ENCODE measurements around the gene GIMAP8. TPM values are rescaled to one million over a fixed set of nuclear protein-coding genes. Genes with fewer than 3 reads are reported as not detected.
"Not testable (repeated sequence)": the region's sequence is repeated elsewhere in the genome, so short reads cannot be mapped to it uniquely, and the experiment has no call there.

GIMAP8 gene
- total RNA-seq, 1 donor from 2014 or later: 7.0 TPM

DNA sequence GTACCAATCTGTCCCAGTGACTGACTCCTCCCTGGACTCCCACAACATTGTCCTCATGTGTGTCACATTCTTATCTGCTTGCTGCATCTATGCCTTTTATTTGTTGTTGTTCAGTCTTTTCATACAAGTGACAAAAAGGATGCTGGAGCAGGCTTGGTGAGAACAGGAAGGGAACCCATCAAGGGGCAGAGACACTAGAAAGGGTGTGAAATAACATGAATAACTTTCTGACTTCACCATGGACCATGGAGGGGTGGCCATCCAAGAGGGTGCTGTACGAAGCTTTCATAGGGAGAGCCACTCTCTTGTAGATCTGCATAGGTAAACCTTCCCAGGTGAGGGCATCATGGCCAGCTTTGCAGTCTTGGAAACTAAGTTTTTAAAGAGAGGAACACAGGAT is 14.5 kb downstream of the GIMAP8 start:
- Mint-ChIP-seq H3K9me3 (peaks cover 35% of the 10 kb centered on the region), H3K36me3 (ENCODE audit: low read depth) (peaks cover 85% of the 10 kb centered on the region), H3K27ac (no peak overlapping the region), H3K27me3 (ENCODE audit: low read depth) (no peaks in the 10 kb centered on the region), H3K4me1 (ENCODE audit: low read depth) (peaks cover 34% of the 10 kb centered on the region), H3K4me3 (ENCODE audit: low read depth) (no peak overlapping the region)
- intact Hi-C loops (cut with micrococcal nuclease): no loop called here
- DNase-seq (ENCODE audit: low spot score): no peak

DNA sequence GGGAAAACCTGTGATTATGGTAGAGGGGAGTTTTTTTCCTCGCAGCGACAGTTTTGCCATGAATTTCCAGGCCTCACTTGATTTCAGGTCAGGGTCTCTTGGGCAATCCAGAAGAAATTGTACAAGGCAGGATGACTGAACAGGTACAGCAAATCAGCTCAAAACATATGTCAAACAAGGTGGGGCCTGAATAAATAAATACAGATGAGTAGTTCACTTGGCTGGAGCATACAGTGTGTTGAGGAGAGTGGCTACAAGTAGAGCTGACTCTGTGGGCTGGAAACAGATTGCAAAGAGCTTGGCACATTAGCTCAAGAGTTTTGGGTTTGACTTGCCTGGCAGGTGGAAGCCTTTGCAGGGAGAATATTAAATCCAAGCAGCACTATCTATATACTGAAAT is 15.0 kb downstream of the GIMAP8 start:
- intact Hi-C loops (cut with micrococcal nuclease): no loop called here
- H3K36me3 Mint-ChIP-seq (ENCODE audit: low read depth): peaks cover 82% of the 10 kb centered on the region
- peaks cover 32% of the 10 kb centered on the region for H3K9me3 Mint-ChIP-seq
- no peak for DNase-seq (ENCODE audit: low spot score)
- H3K27me3 Mint-ChIP-seq (ENCODE audit: low read depth): no peaks in the 10 kb centered on the region
- H3K4me1 Mint-ChIP-seq (ENCODE audit: low read depth): peaks cover 34% of the 10 kb centered on the region
- no peak overlapping the region for H3K4me3 Mint-ChIP-seq (ENCODE audit: low read depth)
- no peak overlapping the region for H3K27ac Mint-ChIP-seq

DNA sequence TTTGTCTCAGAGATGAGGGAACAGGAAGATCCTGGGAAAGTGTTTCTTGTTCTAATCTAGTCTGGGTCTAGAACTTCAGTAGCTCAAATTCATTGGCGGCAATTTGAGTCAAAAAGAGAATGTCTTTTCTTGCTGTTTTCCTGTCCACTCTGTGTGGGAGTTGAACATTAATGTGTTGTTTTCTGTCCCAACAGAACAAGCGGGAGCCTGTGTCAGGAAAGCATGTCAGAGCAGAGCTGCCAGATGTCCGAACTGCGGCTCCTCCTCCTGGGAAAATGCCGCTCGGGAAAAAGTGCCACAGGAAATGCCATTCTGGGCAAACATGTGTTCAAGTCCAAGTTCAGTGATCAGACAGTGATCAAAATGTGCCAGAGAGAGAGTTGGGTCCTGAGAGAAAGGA is 16.0 kb downstream of the GIMAP8 start:
- Mint-ChIP-seq H3K4me1 (ENCODE audit: low read depth) (peaks cover 34% of the 10 kb centered on the region), H3K27ac (no peak overlapping the region), H3K4me3 (ENCODE audit: low read depth) (no peak overlapping the region), H3K36me3 (ENCODE audit: low read depth) (peaks cover 72% of the 10 kb centered on the region), H3K9me3 (peaks cover 21% of the 10 kb centered on the region), H3K27me3 (ENCODE audit: low read depth) (no peaks in the 10 kb centered on the region)
- intact Hi-C loops (cut with micrococcal nuclease): no loop called here
- DNase-seq (ENCODE audit: low spot score): no peak

DNA sequence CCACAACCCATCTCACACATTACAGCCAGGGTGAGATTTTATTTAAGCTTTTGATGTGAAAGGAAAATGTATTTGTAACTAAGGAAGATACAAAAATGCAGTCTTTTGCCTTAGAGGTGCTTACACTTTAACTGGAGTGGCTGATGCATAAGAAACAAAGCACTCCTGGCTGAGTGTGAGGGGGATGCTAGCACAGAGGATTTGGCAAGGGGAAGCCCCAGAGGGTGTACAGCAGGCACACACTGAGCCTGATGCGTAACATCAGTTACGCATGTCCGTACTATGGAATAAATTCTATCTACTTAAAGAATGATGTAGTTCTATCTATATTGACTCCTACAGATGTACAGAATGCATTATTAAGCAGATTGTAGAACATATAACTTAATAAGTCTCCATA is 17.8 kb downstream of the GIMAP8 start:
- peaks cover 37% of the 10 kb centered on the region for H3K4me1 Mint-ChIP-seq (ENCODE audit: low read depth)
- no peak overlapping the region for H3K4me3 Mint-ChIP-seq (ENCODE audit: low read depth)
- DNase-seq (ENCODE audit: low spot score): no peak
- no peaks in the 10 kb centered on the region for H3K27me3 Mint-ChIP-seq (ENCODE audit: low read depth)
- intact Hi-C loops (cut with micrococcal nuclease): no loop called here
- H3K36me3 Mint-ChIP-seq (ENCODE audit: low read depth): peaks cover 65% of the 10 kb centered on the region
- no peak overlapping the region for H3K27ac Mint-ChIP-seq
- H3K9me3 Mint-ChIP-seq: peaks cover 3% of the 10 kb centered on the region

DNA sequence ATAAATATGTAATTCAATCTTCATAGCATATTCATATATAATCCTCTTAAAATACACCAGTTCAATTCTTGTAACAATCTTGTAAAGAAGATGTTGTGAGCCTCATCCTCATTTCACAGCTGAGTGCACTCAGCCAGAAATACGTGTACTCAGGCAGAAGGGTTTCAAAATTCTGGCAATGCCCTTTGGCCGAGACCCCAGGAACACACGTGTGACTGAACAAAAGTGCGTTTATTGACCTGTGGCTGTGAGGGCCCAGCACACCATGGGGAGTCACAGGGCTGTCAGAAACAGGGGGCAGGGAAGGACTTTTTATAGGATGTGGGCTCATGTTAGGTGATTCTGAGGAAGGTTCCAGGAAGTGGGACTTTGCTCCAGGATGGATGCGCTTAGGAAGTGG is 21.5 kb downstream of the GIMAP8 start:
- no peak overlapping the region for H3K27ac Mint-ChIP-seq
- peaks cover 37% of the 10 kb centered on the region for H3K4me1 Mint-ChIP-seq (ENCODE audit: low read depth)
- no peaks in the 10 kb centered on the region for H3K27me3 Mint-ChIP-seq (ENCODE audit: low read depth)
- intact Hi-C loops (cut with micrococcal nuclease): no loop called here
- H3K9me3 Mint-ChIP-seq: peaks cover 11% of the 10 kb centered on the region
- peaks cover 71% of the 10 kb centered on the region for H3K36me3 Mint-ChIP-seq (ENCODE audit: low read depth)
- no peak overlapping the region for H3K4me3 Mint-ChIP-seq (ENCODE audit: low read depth)
- DNase-seq (ENCODE audit: low spot score): no peak

DNA sequence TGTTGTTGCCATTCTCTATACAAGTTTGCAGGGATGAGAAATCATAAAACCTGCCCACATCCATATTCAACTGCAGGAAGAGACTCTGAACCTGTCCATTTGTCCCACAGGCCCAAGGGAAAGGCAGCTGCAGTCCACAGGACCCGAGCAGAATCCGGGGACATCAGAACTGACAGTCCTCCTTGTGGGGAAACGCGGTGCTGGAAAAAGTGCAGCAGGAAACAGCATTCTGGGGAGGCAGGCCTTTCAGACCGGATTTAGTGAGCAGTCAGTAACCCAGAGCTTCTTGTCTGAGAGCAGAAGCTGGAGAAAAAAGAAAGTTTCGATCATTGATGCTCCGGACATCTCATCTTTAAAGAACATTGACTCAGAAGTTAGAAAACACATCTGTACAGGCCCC is 23.5 kb downstream of the GIMAP8 start:
- H3K27ac Mint-ChIP-seq: no peak overlapping the region
- H3K4me3 Mint-ChIP-seq (ENCODE audit: low read depth): no peak overlapping the region
- peaks cover 38% of the 10 kb centered on the region for H3K4me1 Mint-ChIP-seq (ENCODE audit: low read depth)
- H3K36me3 Mint-ChIP-seq (ENCODE audit: low read depth): peaks cover 72% of the 10 kb centered on the region
- DNase-seq (ENCODE audit: low spot score): no peak
- intact Hi-C loops (cut with micrococcal nuclease): no loop called here
- H3K27me3 Mint-ChIP-seq (ENCODE audit: low read depth): no peaks in the 10 kb centered on the region
- peaks cover 11% of the 10 kb centered on the region for H3K9me3 Mint-ChIP-seq

DNA sequence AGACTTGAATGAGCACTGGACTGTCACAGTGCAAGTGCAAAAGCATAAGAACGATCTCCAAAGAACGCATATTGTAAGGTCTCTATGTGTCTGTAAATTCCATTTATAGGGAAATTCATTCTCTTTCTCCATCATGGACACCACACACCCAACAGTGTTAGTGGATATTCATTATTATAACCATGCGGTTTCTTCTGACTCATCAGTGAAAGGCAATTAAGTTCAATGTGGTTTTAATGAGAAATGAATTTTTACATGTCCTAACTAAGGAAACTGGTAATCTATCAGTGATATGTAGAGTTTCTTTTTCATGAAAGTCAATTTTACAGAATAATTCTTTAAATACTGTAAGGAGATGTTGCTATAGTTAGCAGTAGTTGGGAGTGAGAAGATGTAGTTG is 25.9 kb downstream of the GIMAP8 start:
- peak overlapping the region; percentile 82 for H3K27ac Mint-ChIP-seq
- peaks cover 54% of the 10 kb centered on the region for H3K4me1 Mint-ChIP-seq (ENCODE audit: low read depth)
- H3K4me3 Mint-ChIP-seq (ENCODE audit: low read depth): no peak overlapping the region
- intact Hi-C loops (cut with micrococcal nuclease): no loop called here
- no peaks in the 10 kb centered on the region for H3K27me3 Mint-ChIP-seq (ENCODE audit: low read depth)
- peaks cover 66% of the 10 kb centered on the region for H3K36me3 Mint-ChIP-seq (ENCODE audit: low read depth)
- DNase-seq (ENCODE audit: low spot score): no peak
- peaks cover 11% of the 10 kb centered on the region for H3K9me3 Mint-ChIP-seq

DNA sequence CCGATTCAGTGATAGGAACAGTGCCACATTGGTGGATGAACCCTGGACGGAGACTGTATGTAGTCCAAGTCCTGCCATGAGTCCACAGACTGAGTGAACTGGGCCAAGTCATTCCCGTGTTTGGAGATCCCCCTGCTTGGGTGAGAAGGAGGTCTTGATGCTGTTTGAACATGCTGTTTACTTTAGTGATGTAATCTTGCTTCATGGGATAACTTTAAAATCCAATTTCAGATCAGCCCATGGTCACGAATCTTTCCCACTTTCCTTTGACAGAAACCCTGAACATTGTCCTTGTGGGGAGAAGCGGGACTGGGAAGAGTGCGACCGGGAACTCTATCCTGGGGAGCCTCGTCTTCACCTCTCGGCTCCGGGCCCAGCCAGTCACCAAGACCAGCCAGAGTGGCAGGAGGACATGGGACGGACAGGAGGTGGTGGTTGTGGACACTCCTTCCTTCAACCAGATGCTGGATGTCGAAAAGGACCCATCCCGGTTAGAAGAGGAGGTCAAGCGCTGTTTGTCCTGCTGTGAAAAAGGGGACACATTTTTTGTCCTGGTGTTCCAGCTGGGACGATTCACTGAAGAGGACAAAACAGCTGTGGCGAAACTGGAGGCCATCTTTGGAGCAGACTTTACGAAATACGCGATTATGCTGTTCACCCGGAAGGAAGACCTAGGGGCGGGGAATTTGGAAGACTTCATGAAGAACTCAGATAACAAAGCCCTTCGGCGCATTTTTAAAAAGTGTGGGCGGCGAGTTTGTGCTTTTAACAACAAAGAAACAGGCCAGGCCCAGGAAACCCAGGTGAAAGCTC is 26.6 kb downstream of the GIMAP8 start:
- no peak for DNase-seq (ENCODE audit: low spot score)
- peaks cover 59% of the 10 kb centered on the region for H3K4me1 Mint-ChIP-seq (ENCODE audit: low read depth)
- peaks cover 68% of the 10 kb centered on the region for H3K36me3 Mint-ChIP-seq (ENCODE audit: low read depth)
- H3K27ac Mint-ChIP-seq: peak overlapping the region; percentile 82
- no peak overlapping the region for H3K4me3 Mint-ChIP-seq (ENCODE audit: low read depth)
- H3K9me3 Mint-ChIP-seq: peaks cover 11% of the 10 kb centered on the region
- no peaks in the 10 kb centered on the region for H3K27me3 Mint-ChIP-seq (ENCODE audit: low read depth)
- intact Hi-C loops (cut with micrococcal nuclease): no loop called here

- Mint-ChIP-seq H3K27me3 (ENCODE audit: low read depth) (no peaks in the 10 kb centered on the region), H3K36me3 (ENCODE audit: low read depth) (peaks cover 56% of the 10 kb centered on the region), H3K4me1 (ENCODE audit: low read depth) (peaks cover 76% of the 10 kb centered on the region), H3K9me3 (peaks cover 11% of the 10 kb centered on the region), H3K4me3 (ENCODE audit: low read depth) (no peak overlapping the region), H3K27ac (peak overlapping the region; percentile 64)
- intact Hi-C loops (cut with micrococcal nuclease): no loop called here
- no peak for DNase-seq (ENCODE audit: low spot score)
Measured at GRCh38 chr7:150479023-150479716, 28.7 kb downstream of the GIMAP8 start.

DNA sequence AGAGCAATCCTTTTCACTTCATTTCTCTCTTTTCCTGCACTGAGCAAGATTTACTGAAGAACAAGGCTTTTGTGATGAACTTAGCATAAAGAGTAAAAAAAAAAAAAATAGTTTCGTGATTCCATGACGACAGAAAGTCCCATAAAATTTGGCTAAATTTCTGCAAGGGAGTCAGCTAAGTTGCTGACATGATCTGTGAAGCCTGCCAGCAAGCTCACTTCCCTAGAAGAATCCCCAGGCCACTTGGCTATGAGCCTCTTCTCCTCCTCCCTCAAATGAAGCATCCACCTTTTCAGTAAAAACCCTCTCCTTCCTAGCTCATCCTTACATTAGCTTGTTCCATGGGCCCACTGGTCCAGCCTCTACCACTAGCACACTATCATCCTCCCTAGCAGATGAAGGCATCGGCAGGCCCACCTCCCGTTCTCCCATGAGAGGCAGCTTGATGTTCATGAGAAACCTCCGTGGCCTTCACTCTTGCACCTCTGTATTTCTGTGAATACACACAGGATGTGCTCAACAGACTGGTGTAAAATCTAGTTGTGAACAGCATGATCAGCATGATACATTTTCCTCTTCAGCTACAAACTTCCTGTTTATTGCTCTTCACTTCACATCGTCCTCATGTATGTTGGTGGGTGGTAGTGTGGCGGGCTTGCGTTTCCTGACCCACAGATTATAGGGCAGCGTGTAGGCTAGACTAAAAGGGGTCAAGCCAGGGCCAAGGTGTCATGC is 30.9 kb downstream of the GIMAP8 start:
- DNase-seq (ENCODE audit: low spot score): peak; percentile 40
- peaks cover 3% of the 10 kb centered on the region for H3K9me3 Mint-ChIP-seq
- no peaks in the 10 kb centered on the region for H3K27me3 Mint-ChIP-seq (ENCODE audit: low read depth)
- peaks cover 37% of the 10 kb centered on the region for H3K36me3 Mint-ChIP-seq (ENCODE audit: low read depth)
- peak overlapping the region; percentile 99 for H3K27ac Mint-ChIP-seq
- peaks cover 79% of the 10 kb centered on the region for H3K4me1 Mint-ChIP-seq (ENCODE audit: low read depth)
- intact Hi-C loops (cut with micrococcal nuclease): loop anchor here (1.0 to 2.0 kb wide), 2 partner anchors 33 kb away; partner anchors contain the start of gene GIMAP7
- peak overlapping the region; percentile 71 for H3K4me3 Mint-ChIP-seq (ENCODE audit: low read depth)

DNA sequence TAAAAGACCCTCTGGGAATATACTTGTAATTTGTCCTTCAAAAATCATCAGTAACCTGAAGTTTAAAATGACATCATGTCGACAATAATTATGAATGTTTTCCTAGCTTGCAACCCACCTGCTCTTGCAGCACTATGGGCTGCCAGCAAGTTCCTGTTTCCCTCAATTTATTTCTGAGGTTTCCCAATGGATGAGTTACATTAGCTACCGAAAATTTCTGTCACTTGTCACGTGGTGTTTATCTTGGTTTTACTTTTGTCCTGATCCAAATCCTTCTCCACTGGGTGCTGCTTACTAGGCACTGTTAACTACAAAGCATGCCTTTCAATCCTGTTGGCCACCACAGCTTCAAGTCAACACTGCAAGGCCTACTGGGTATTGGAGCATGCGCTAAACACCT is 31.5 kb downstream of the GIMAP8 start:
- DNase-seq (ENCODE audit: low spot score): no peak
- peak overlapping the region; percentile 9 for H3K4me3 Mint-ChIP-seq (ENCODE audit: low read depth)
- H3K27ac Mint-ChIP-seq: peak overlapping the region; percentile 99
- peaks cover 35% of the 10 kb centered on the region for H3K36me3 Mint-ChIP-seq (ENCODE audit: low read depth)
- H3K9me3 Mint-ChIP-seq: peaks cover 3% of the 10 kb centered on the region
- no peaks in the 10 kb centered on the region for H3K27me3 Mint-ChIP-seq (ENCODE audit: low read depth)
- intact Hi-C loops (cut with micrococcal nuclease): loop anchor here (1.0 to 2.0 kb wide), 2 partner anchors 33 to 34 kb away; partner anchors contain the start of gene GIMAP7
- H3K4me1 Mint-ChIP-seq (ENCODE audit: low read depth): peaks cover 77% of the 10 kb centered on the region

GRCh38 chr7:150483514-150483913 is 33.1 kb downstream of the GIMAP8 start:
- H3K4me1 Mint-ChIP-seq (ENCODE audit: low read depth): peaks cover 75% of the 10 kb centered on the region
- peaks cover 23% of the 10 kb centered on the region for H3K36me3 Mint-ChIP-seq (ENCODE audit: low read depth)
- not testable (repeated sequence) for H3K9me3 Mint-ChIP-seq; DNase-seq (ENCODE audit: low spot score); H3K27me3 Mint-ChIP-seq (ENCODE audit: low read depth)
- H3K4me3 Mint-ChIP-seq (ENCODE audit: low read depth): peak overlapping the region; percentile 66
- intact Hi-C loops (cut with micrococcal nuclease): loop anchor here (1.0 kb wide), 1 partner anchor 19 kb away; no protein-coding TSS in a partner anchor
- peak overlapping the region; percentile 90 for H3K27ac Mint-ChIP-seq

Data from activated T-helper 2 cell treated with anti-CD3 and anti-CD28 coated beads, Interferon-gamma antibody, Interleukin-2, Interleukin-4, amounts not matched to agents 10 μg/mL and 5 μg/mL and 100 μg/mL, durations not matched to agents 14 hours and 24 hours and 36 hours (primary cell).